Esophagus muscularis mucosa (tissue), 4 donors: ENCODE data around the gene ZNF423. TPM values are rescaled to one million over a fixed set of nuclear protein-coding genes. Genes with fewer than 3 reads are reported as not detected.
A peak's percentile ranks its signal among the peaks of the same experiment; 100 is the strongest.

ENCODE experiments used
- DNase-seq: peaks from one replicate; pipeline ENCODE4 v3.0.0-alpha.2; 2017; ENCODE audit errors: extremely low spot score
- H3K27ac ChIP-seq, 4 donors: fragments of 200-600 bp; sonication (generic); replicated peaks in 1 of 4; 1 replicate in 3 of 4; 2 replicates in 1 of 4; pipeline ENCODE4 v1.5.1; 2016 to 2019; ENCODE audit warnings: mild to moderate bottlenecking in 1 of 4
- H3K27me3 ChIP-seq, 4 donors: fragments of 200-600 bp; sonication (generic); one replicate each; pipeline versions ENCODE4 v1.5.1 to v1.6.0; 2016 to 2019
- H3K36me3 ChIP-seq, 4 donors: fragments of 200-600 bp; sonication (generic); one replicate each; pipeline ENCODE4 v1.5.1; 2016 to 2019
- H3K4me1 ChIP-seq, 4 donors: fragments of 200-600 bp; sonication (generic); one replicate each; pipeline ENCODE4 v1.5.1; 2016 to 2019
- H3K4me3 ChIP-seq, 4 donors: fragments of 200-600 bp; sonication (generic); 1 replicate in 2 of 4; 2 replicates in 2 of 4; pipeline ENCODE4 v1.5.1; 2016 to 2019; ENCODE audit warnings: mild to moderate bottlenecking in 4 of 4, moderate library complexity in 1 of 4
- H3K9me3 ChIP-seq, 4 donors: fragments of 200-600 bp; sonication (generic); 1 replicate in 3 of 4; 2 replicates in 1 of 4; pipeline ENCODE4 v1.5.1; 2016 to 2019
- EP300 ChIP-seq: sonication (generic); formaldehyde crosslinking; IDR thresholded peaks from one replicate; pipeline ENCODE4 v1.6.1; 2017; ENCODE audit warnings: antibody characterized with exemption
- POLR2A ChIP-seq: fragments of 450-650 bp; IDR thresholded peaks from one replicate; pipeline ENCODE4 v1.6.1; 2017; ENCODE audit warnings: antibody characterized with exemption, moderate library complexity, mild to moderate bottlenecking, low read depth
- POLR2AphosphoS5 ChIP-seq, 2 donors: sonication (generic); formaldehyde crosslinking; IDR thresholded peaks; one replicate each; pipeline ENCODE4 v1.6.1; 2017; ENCODE audit warnings: antibody characterized with exemption in 2 of 2
- WGBS: methylation state at CpG from one replicate; pipeline ENCODE4 v1.1.5; 2018; 5-methylcytosine and 5-hydroxymethylcytosine counted together
- intact Hi-C: fragments of 100-400 bp; cut with DNase I; formaldehyde crosslinking; loops from one replicate; pipeline ENCODE4 v1.15.1; 2023
- total RNA-seq, 4 donors: library from RNA; depleted of rRNA; stranded (reverse); fragments of >200 nt; gene quantifications; one replicate each; pipeline versions ENCODE4 v1.1.0 to v1.2.1, GENCODE V29; 2016
- TF ChIP-seq, protein P1 (sequence below), 3 experiments: fragments of 200-600 bp in 2 of 3; fragments of 450-650 bp in 1 of 3; sonication (generic) in 2 of 3; IDR thresholded peaks; one replicate each; pipeline ENCODE4 v1.5.1; 2017 to 2019; ENCODE audit warnings: antibody characterized with exemption in 3 of 3, mild to moderate bottlenecking in 2 of 3, moderate library complexity in 1 of 3

ZNF423 gene
- total RNA-seq, 4 donors from 2014 or later: 8.7 to 22.5 (median 10.3) TPM

GRCh38 chr16:49486400-49486799 is 369.5 kb downstream of the ZNF423 start:
- WGBS: 89% methylated on average over 2 of the region's 2 CpGs
- DNase-seq: no peak
- H3K9me3 ChIP-seq: no peaks in the 10 kb centered on the region
- no peak overlapping the region for H3K4me3 ChIP-seq
- H3K4me1 ChIP-seq: peaks cover 11 to 16% (median 13%) of the 10 kb centered on the region in 4 donors
- H3K27me3 ChIP-seq: no peaks in the 10 kb centered on the region
- H3K36me3 ChIP-seq: peaks cover 0 to 8% (median 0%) of the 10 kb centered on the region in 4 donors
- TF ChIP-seq POLR2AphosphoS5 (IDR thresholded peaks at IDR 0.05): no peak
- TF ChIP-seq EP300: no peak
- no peak for TF ChIP-seq POLR2A
- TF ChIP-seq, protein P1, sequence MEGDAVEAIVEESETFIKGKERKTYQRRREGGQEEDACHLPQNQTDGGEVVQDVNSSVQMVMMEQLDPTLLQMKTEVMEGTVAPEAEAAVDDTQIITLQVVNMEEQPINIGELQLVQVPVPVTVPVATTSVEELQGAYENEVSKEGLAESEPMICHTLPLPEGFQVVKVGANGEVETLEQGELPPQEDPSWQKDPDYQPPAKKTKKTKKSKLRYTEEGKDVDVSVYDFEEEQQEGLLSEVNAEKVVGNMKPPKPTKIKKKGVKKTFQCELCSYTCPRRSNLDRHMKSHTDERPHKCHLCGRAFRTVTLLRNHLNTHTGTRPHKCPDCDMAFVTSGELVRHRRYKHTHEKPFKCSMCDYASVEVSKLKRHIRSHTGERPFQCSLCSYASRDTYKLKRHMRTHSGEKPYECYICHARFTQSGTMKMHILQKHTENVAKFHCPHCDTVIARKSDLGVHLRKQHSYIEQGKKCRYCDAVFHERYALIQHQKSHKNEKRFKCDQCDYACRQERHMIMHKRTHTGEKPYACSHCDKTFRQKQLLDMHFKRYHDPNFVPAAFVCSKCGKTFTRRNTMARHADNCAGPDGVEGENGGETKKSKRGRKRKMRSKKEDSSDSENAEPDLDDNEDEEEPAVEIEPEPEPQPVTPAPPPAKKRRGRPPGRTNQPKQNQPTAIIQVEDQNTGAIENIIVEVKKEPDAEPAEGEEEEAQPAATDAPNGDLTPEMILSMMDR (IDR thresholded peaks at IDR 0.05): no peak
- no peak overlapping the region for H3K27ac ChIP-seq
- intact Hi-C loops: no loop called here

- H3K4me3 ChIP-seq: no peak overlapping the region
- H3K27ac ChIP-seq: peak overlapping the region in 2 of 4 donors; percentile 68 to 78
- intact Hi-C loops: no loop called here
- TF ChIP-seq POLR2A (no peak), POLR2AphosphoS5 (IDR thresholded peaks at IDR 0.05) (no peak), EP300 (no peak)
- TF ChIP-seq, protein P1 (IDR thresholded peaks at IDR 0.05): no peak
- peaks cover 11 to 16% (median 13%) of the 10 kb centered on the region in 4 donors for H3K4me1 ChIP-seq
- no peaks in the 10 kb centered on the region for H3K9me3 ChIP-seq
- no peaks in the 10 kb centered on the region for H3K27me3 ChIP-seq
- no peak for DNase-seq
- H3K36me3 ChIP-seq: peaks cover 0 to 8% (median 0%) of the 10 kb centered on the region in 4 donors
Measured at GRCh38 chr16:49485663-49486062, 370.2 kb downstream of the ZNF423 start.

- H3K27me3 ChIP-seq: no peaks in the 10 kb centered on the region
- DNase-seq: no peak
- 91% methylated on average over 8 of the region's 8 CpGs for WGBS
- H3K4me1 ChIP-seq: peaks cover 11 to 16% (median 13%) of the 10 kb centered on the region in 4 donors
- peaks cover 0 to 3% (median 0%) of the 10 kb centered on the region in 4 donors for H3K36me3 ChIP-seq
- peak overlapping the region; percentile 35 to 52 (median 44) for H3K4me3 ChIP-seq
- intact Hi-C loops: no loop called here
- H3K9me3 ChIP-seq: no peaks in the 10 kb centered on the region
- H3K27ac ChIP-seq: peak overlapping the region; percentile 64 to 78 (median 68)
- TF ChIP-seq, protein P1 (IDR thresholded peaks at IDR 0.05): no peak
- TF ChIP-seq POLR2A: no peak
- TF ChIP-seq POLR2AphosphoS5 (IDR thresholded peaks at IDR 0.05): no peak
- no peak for TF ChIP-seq EP300
Measured at GRCh38 chr16:49484936-49485335, 371.0 kb downstream of the ZNF423 start.

DNA sequence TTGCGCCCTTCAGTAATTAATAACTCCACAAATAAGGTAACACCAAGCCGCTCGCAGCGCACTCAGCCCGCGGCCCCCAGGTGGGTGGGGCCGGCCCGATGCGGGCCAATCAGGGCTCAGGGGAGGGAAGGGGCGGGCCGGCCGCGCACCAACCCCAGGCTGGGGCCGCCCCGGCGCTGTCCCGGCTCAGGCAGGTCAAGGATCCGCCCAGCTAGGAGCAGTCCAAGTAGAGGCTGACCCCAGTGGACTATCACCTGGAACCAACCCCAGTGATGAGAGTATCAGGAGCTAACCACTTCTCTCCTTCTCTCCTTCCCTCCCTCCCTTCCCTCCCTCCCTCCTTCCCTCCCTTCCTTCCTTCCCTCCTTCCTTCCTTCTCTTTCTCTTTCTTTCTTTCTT is 371.5 kb downstream of the ZNF423 start:
- Histone ChIP-seq H3K9me3 (no peaks in the 10 kb centered on the region), H3K27ac (peak overlapping the region; percentile 64 to 78 (median 68)), H3K4me3 (peak overlapping the region; percentile 35 to 52 (median 44)), H3K36me3 (no peaks in the 10 kb centered on the region), H3K4me1 (peaks cover 11 to 16% (median 13%) of the 10 kb centered on the region in 4 donors), H3K27me3 (no peaks in the 10 kb centered on the region)
- 2% methylated on average over 12 of the region's 18 CpGs for WGBS
- intact Hi-C loops: no loop called here
- DNase-seq: no peak
- TF ChIP-seq EP300 (no peak), POLR2AphosphoS5 (IDR thresholded peaks at IDR 0.05) (peak; percentile 42 to 44), POLR2A (no peak)
- TF ChIP-seq, protein P1 (IDR thresholded peaks at IDR 0.05): peak in 1 of 3 experiments; percentile 6
